K562 (cell line): ENCODE results near the gene B3GNT4. TPM values are rescaled to one million over a fixed set of nuclear protein-coding genes. Genes with fewer than 3 reads are reported as not detected.

Source experiments
- GATAD2A ChIP-seq: fragments of 450-650 bp; IDR thresholded peaks from 2 replicates; pipeline ENCODE4 v1.6.1; 2017
- HDAC1 ChIP-seq, 2 experiments: fragments of 450-650 bp; IDR thresholded peaks; 2 replicates each; pipeline ENCODE4 v1.6.1; 2016 to 2017; ENCODE audit warnings: inconsistent platforms in 1 of 2, mild to moderate bottlenecking in 1 of 2, moderate library complexity in 1 of 2
- L3MBTL2 ChIP-seq: fragments of 450-650 bp; IDR thresholded peaks from 2 replicates; pipeline ENCODE4 v1.6.1; 2016; ENCODE audit warnings: mild to moderate bottlenecking, moderate library complexity
- POLR2A ChIP-seq: fragments of 450-650 bp; conservative IDR thresholded peaks from 2 replicates; pipeline ENCODE4 v1.6.1; 2016
- PRDM10 ChIP-seq: fragments of 450-650 bp; IDR thresholded peaks from 2 replicates; pipeline ENCODE4 v1.6.1; 2018; ENCODE audit not compliant: partially characterized antibody
- RFX5 ChIP-seq: IDR thresholded peaks from 2 replicates; pipeline ENCODE4 v1.6.1; 2011; ENCODE audit warnings: low read depth, mild to moderate bottlenecking, improper control_type of control experiment, low read length
- SIN3A ChIP-seq, 2 experiments: fragments of 150-350 bp in 1 of 2; IDR thresholded peaks; 2 replicates each; pipeline ENCODE4 v1.6.1; 2011 to 2016; ENCODE audit warnings: borderline replicate concordance in 2 of 2, low read depth in 2 of 2, low read length in 2 of 2, mild to moderate bottlenecking in 2 of 2, moderate library complexity in 2 of 2; ENCODE audit not compliant: control insufficient read depth in 1 of 2
- SUPT5H ChIP-seq: fragments of 450-650 bp; IDR thresholded peaks from 2 replicates; pipeline ENCODE4 v1.6.1; 2016
- ZEB2 ChIP-seq: fragments of 450-650 bp; IDR thresholded peaks from 2 replicates; pipeline ENCODE4 v1.6.1; 2016
- ZKSCAN1 ChIP-seq: fragments of 150-350 bp; IDR thresholded peaks from 2 replicates; pipeline ENCODE4 v1.6.1; 2016; ENCODE audit warnings: low read depth, low read length
- ZNF75A ChIP-seq: fragments of 450-650 bp; formaldehyde crosslinking; IDR thresholded peaks from 2 replicates; pipeline ENCODE4 v1.4.0; 2020; ENCODE audit warnings: mild to moderate bottlenecking
- polyA plus RNA-seq, 8 experiments: library from polyadenylated mRNA; depleted of rRNA in 4 of 8; stranded (reverse) in 5 of 8; unstranded in 3 of 8; fragments of >200 nt; fragmentation: Nextera tagmentation in 2 of 8; fragmentation: Illumina TruSeq in 1 of 8; extraction: Ambion mirVana in 2 of 8; extraction: Trizol in 1 of 8; gene quantifications; 2 replicates each; pipeline versions ENCODE4 v1.2.1 to v1.2.3, GENCODE V29; 2011 to 2014; ENCODE audit warnings: inconsistent platforms in 1 of 8, missing spikeins in 1 of 8
- total RNA-seq, 7 experiments: library from RNA; depleted of rRNA in 6 of 7; stranded (reverse); fragments of >200 nt in 6 of 7; fragmentation: Illumina TruSeq in 2 of 7; extraction: Trizol in 2 of 7; gene quantifications; 2 replicates each; pipeline versions ENCODE4 v1.2.1 to v1.2.3, GENCODE V29; 2011 to 2021; ENCODE audit warnings: low replicate concordance in 1 of 7
- TF ChIP-seq, protein P1 (sequence below): sonication (generic); formaldehyde crosslinking; IDR thresholded peaks from 2 replicates; pipeline ENCODE4 v1.9.0; 2022; ENCODE audit warnings: mild to moderate bottlenecking, missing genetic modification reagents
- TF ChIP-seq, protein P2 (sequence below): fragments of 200-800 bp; sonication (Bioruptor generic); IDR thresholded peaks from 2 replicates; pipeline ENCODE4 v1.6.1; 2017; ENCODE audit warnings: missing genetic modification characterization, missing compliant biosample characterization
- TF ChIP-seq, protein P3 (sequence below): fragments of 450-650 bp; IDR thresholded peaks from 2 replicates; pipeline ENCODE4 v1.7.1; 2018; ENCODE audit warnings: mild to moderate bottlenecking, low read depth; ENCODE audit not compliant: partially characterized antibody
- TF ChIP-seq, protein P4 (sequence below): sonication (generic); formaldehyde crosslinking; IDR thresholded peaks from 2 replicates; pipeline ENCODE4 v1.8.0; 2023; ENCODE audit warnings: mild to moderate bottlenecking, missing genetic modification reagents

B3GNT4 gene
- total and polyA plus RNA-seq, 9 of the 15 experiments (the other 6 are each of a cell fraction or from before 2014, with no cell fraction given) = 0.17 to 3.2 (median 1.3) TPM

DNA sequence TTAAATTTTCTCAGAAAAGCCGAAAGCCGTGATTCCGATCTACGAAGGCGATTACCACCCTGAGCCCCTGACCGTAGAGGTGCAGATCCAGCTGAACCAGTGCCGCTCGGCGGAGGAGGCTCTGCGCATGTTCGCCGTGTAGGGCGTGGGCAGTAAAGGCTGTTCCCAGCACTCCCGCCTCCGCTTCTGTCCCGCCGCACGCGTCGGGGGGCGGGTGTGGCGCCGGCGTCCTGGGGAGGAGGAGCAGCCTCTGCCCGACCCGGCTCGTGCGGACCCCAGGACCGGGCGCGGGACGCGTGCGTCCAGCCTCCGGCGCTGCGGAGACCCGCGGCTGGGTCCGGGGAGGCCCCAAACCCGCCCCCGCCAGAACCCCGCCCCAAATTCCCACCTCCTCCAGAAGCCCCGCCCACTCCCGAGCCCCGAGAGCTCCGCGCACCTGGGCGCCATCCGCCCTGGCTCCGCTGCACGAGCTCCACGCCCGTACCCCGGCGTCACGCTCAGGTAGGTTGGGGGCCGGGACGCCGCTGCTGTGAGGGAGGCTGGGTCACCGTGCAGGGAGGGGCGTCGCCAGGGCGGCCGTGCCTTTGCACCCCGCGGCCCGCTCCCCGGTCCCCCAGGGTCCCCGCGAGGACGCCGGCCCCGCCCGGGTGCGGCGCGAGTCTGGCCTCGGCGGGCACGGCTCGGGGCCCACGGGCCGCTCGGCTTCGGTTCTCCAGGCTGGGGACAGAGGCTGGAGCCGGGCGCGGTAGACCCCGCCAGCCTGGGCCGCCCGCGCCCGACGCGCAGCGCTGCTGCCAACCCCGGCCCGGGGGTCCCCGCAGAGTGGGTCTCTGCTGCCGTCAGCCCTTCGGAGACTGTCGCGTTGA is at the start of gene B3GNT4 (continued):
- TF ChIP-seq ZNF75A (CRISPR knock-in tag) = no peak
- no peak for TF ChIP-seq PRDM10
- TF ChIP-seq RFX5 = no peak
- peak; percentile 50; the same call in 1 of the 2 replicates for TF ChIP-seq POLR2A
- TF ChIP-seq ZKSCAN1 = 0 out of 2 replicates have a peak, but pooled peaks have one; percentile 24
- TF ChIP-seq, protein P1, sequence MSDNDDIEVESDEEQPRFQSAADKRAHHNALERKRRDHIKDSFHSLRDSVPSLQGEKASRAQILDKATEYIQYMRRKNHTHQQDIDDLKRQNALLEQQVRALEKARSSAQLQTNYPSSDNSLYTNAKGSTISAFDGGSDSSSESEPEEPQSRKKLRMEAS (CRISPR knock-in tag) = peak; percentile 83
- peak in 1 of 2 experiments; percentile 54; a peak in 1 of 4 replicates for TF ChIP-seq HDAC1 (IDR thresholded peaks at IDR 0.05)
- TF ChIP-seq, protein P2, sequence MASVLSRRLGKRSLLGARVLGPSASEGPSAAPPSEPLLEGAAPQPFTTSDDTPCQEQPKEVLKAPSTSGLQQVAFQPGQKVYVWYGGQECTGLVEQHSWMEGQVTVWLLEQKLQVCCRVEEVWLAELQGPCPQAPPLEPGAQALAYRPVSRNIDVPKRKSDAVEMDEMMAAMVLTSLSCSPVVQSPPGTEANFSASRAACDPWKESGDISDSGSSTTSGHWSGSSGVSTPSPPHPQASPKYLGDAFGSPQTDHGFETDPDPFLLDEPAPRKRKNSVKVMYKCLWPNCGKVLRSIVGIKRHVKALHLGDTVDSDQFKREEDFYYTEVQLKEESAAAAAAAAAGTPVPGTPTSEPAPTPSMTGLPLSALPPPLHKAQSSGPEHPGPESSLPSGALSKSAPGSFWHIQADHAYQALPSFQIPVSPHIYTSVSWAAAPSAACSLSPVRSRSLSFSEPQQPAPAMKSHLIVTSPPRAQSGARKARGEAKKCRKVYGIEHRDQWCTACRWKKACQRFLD (CRISPR knock-in tag) = 0 out of 2 replicates have a peak, but pooled peaks have one; percentile 41
- TF ChIP-seq GATAD2A = no peak
- TF ChIP-seq, protein P3, sequence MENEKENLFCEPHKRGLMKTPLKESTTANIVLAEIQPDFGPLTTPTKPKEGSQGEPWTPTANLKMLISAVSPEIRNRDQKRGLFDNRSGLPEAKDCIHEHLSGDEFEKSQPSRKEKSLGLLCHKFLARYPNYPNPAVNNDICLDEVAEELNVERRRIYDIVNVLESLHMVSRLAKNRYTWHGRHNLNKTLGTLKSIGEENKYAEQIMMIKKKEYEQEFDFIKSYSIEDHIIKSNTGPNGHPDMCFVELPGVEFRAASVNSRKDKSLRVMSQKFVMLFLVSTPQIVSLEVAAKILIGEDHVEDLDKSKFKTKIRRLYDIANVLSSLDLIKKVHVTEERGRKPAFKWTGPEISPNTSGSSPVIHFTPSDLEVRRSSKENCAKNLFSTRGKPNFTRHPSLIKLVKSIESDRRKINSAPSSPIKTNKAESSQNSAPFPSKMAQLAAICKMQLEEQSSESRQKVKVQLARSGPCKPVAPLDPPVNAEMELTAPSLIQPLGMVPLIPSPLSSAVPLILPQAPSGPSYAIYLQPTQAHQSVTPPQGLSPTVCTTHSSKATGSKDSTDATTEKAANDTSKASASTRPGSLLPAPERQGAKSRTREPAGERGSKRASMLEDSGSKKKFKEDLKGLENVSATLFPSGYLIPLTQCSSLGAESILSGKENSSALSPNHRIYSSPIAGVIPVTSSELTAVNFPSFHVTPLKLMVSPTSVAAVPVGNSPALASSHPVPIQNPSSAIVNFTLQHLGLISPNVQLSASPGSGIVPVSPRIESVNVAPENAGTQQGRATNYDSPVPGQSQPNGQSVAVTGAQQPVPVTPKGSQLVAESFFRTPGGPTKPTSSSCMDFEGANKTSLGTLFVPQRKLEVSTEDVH = no peak
- TF ChIP-seq SIN3A (IDR thresholded peaks at IDR 0.05; ENCODE audit: borderline replicate concordance in 2 of 2, control insufficient read depth in 1 of 2, low read depth in 2 of 2, low read length in 2 of 2) = peak in 1 of 2 experiments; percentile 39; a peak in 1 of 4 replicates
- no peak for TF ChIP-seq ZEB2
- 0 out of 2 replicates have a peak, but pooled peaks have one; percentile 24 for TF ChIP-seq SUPT5H
- peak; percentile 96 for TF ChIP-seq L3MBTL2
- TF ChIP-seq, protein P4, sequence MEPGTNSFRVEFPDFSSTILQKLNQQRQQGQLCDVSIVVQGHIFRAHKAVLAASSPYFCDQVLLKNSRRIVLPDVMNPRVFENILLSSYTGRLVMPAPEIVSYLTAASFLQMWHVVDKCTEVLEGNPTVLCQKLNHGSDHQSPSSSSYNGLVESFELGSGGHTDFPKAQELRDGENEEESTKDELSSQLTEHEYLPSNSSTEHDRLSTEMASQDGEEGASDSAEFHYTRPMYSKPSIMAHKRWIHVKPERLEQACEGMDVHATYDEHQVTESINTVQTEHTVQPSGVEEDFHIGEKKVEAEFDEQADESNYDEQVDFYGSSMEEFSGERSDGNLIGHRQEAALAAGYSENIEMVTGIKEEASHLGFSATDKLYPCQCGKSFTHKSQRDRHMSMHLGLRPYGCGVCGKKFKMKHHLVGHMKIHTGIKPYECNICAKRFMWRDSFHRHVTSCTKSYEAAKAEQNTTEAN (CRISPR knock-in tag) = no peak
